Bronchial epithelial cell (primary cell): Measurements from ENCODE around the gene NKPD1. TPM values are rescaled to one million over a fixed set of nuclear protein-coding genes. Genes with fewer than 3 reads are reported as not detected.

ENCODE experiments used
- DNase-seq: peaks from one replicate; pipeline ENCODE4 v3.0.0-alpha.2; 2010; ENCODE audit warnings: low read depth
- FAIRE-seq: peaks from 2 replicates; lab custom pipeline; 2011; peaks lifted over from hg19 to GRCh38; lab: Jason Lieb, UNC
- H3K27me3 ChIP-seq: 2 replicates; pipeline ENCODE4 v1.5.1; 2011; ENCODE audit warnings: low read length; ENCODE audit not compliant: control insufficient read depth, insufficient read depth
- H3K36me3 ChIP-seq: 2 replicates; pipeline ENCODE4 v1.5.1; 2011; ENCODE audit warnings: low read length; ENCODE audit not compliant: control insufficient read depth, insufficient read depth
- H3K4me3 ChIP-seq: 2 replicates; pipeline ENCODE4 v1.5.1; 2011; ENCODE audit warnings: mild to moderate bottlenecking, low read depth, low read length, control low read depth
- CTCF ChIP-seq: IDR thresholded peaks from 2 replicates; pipeline ENCODE4 v1.5.1; 2011; ENCODE audit warnings: mild to moderate bottlenecking, moderate library complexity, low read length, control low read depth, inconsistent platforms; ENCODE audit not compliant: insufficient read depth, severe bottlenecking
- total RNA-seq: library from RNA; depleted of rRNA; stranded (reverse); fragments of >200 nt; gene quantifications from 2 replicates; pipeline ENCODE4 v1.2.1, GENCODE V29; 2014

The NKPD1 gene
- total RNA-seq, 1 donor from 2014 or later: 0.53 TPM

- no peak for TF ChIP-seq CTCF
- no peak for FAIRE-seq
- no peaks in the 10 kb centered on the region for H3K27me3 ChIP-seq
- DNase-seq: no peak
- peaks cover 5% of the 10 kb centered on the region for H3K36me3 ChIP-seq
- no peak overlapping the region for H3K4me3 ChIP-seq
These were observed 14.5 kb downstream of the NKPD1 start for GRCh38 chr19:45146251-45146650.

- FAIRE-seq (no peak), DNase-seq (no peak)
- Histone ChIP-seq H3K36me3 (peaks cover 5% of the 10 kb centered on the region), H3K4me3 (no peak overlapping the region), H3K27me3 (no peaks in the 10 kb centered on the region)
- TF ChIP-seq CTCF: no peak
These were observed 15.3 kb downstream of the NKPD1 start for GRCh38 chr19:45145270-45146189.

GRCh38 chr19:45144431-45145269 lies 16.1 kb downstream of the NKPD1 start:
- H3K36me3 ChIP-seq: peaks cover 5% of the 10 kb centered on the region
- no peaks in the 10 kb centered on the region for H3K27me3 ChIP-seq
- no peak for TF ChIP-seq CTCF
- FAIRE-seq (no peak), DNase-seq (no peak)
- no peak overlapping the region for H3K4me3 ChIP-seq

GRCh38 chr19:45142726-45143110 lies 18.1 kb downstream of the NKPD1 start:
- FAIRE-seq (no peak), DNase-seq (no peak)
- no peaks in the 10 kb centered on the region for H3K27me3 ChIP-seq
- no peak overlapping the region for H3K4me3 ChIP-seq
- H3K36me3 ChIP-seq: peaks cover 6% of the 10 kb centered on the region
- no peak for TF ChIP-seq CTCF

- Histone ChIP-seq H3K27me3 (no peaks in the 10 kb centered on the region), H3K4me3 (no peak overlapping the region), H3K36me3 (peaks cover 6% of the 10 kb centered on the region)
- DNase-seq (no peak), FAIRE-seq (no peak)
- no peak for TF ChIP-seq CTCF
These were observed 18.6 kb downstream of the NKPD1 start for GRCh38 chr19:45142016-45142725.
